Ovary (tissue), 9 donors: ENCODE data around the gene ZNF143. TPM values are rescaled to one million over a fixed set of nuclear protein-coding genes. Genes with fewer than 3 reads are reported as not detected.

Experiments
- DNase-seq, 5 donors: peaks; one replicate each; pipeline ENCODE4 v3.0.0-alpha.2; 2019 to 2020
- H3K27ac ChIP-seq, 2 donors: fragments of 200-600 bp; one replicate each; pipeline versions ENCODE4 v1.5.1 to v1.8.0; 2019 to 2022
- H3K27me3 ChIP-seq: fragments of 200-600 bp; one replicate; pipeline ENCODE4 v1.8.0; 2022
- H3K36me3 ChIP-seq: fragments of 200-600 bp; sonication (generic); one replicate; pipeline ENCODE4 v1.5.1; 2019
- H3K4me1 ChIP-seq: one replicate; pipeline ENCODE4 v1.8.1; 2013; ENCODE audit warnings: mild to moderate bottlenecking, moderate library complexity; ENCODE audit not compliant: insufficient read depth
- H3K4me3 ChIP-seq: fragments of 200-600 bp; sonication (generic); one replicate; pipeline ENCODE4 v1.5.1; 2017
- H3K9me3 ChIP-seq, 2 donors: fragments of 200-600 bp in 1 of 2; sonication (generic) in 1 of 2; one replicate each; pipeline versions ENCODE4 v1.5.1 to v1.8.1; 2013 to 2019; ENCODE audit warnings: mild to moderate bottlenecking in 1 of 2, moderate library complexity in 1 of 2
- CTCF ChIP-seq, 3 donors: fragments of 450-650 bp in 2 of 3; fragments of 200-600 bp in 1 of 3; IDR thresholded peaks; one replicate each; pipeline versions ENCODE4 v1.5.1 to v1.8.0; 2016 to 2022; ENCODE audit warnings: antibody characterized with exemption in 3 of 3, mild to moderate bottlenecking in 1 of 3
- EP300 ChIP-seq: sonication (generic); formaldehyde crosslinking; IDR thresholded peaks from one replicate; pipeline ENCODE4 v1.6.1; 2017; ENCODE audit warnings: antibody characterized with exemption
- POLR2A ChIP-seq: fragments of 450-650 bp; IDR thresholded peaks from one replicate; pipeline ENCODE4 v1.6.1; 2017; ENCODE audit warnings: antibody characterized with exemption, mild to moderate bottlenecking, moderate library complexity
- WGBS, 3 donors: extraction: QIAGEN DNeasy Blood & Tissue Kit in 1 of 3; methylation state at CpG; one replicate each; pipeline versions ENCODE4 v1.1.5 to v1.1.7; 2013 to 2017; 5-methylcytosine and 5-hydroxymethylcytosine counted together
- intact Hi-C, 4 donors: fragments of 100-400 bp; cut with DNase I; formaldehyde crosslinking; loops; one replicate each; pipeline versions ENCODE4 v1.11.0 to v1.15.1; 2022 to 2023
- polyA plus RNA-seq, 2 donors: library from polyadenylated mRNA; stranded (reverse); fragments of 200-250 nt in 1 of 2; fragments of 350-450 nt in 1 of 2; fragmentation: Illumina TruSeq in 1 of 2; extraction: RNeasy Lipid Tissue Mini Kit (QIAGEN cat#74804) in 1 of 2; gene quantifications; one replicate each; pipeline ENCODE4 v1.2.3, GENCODE V29; 2013 to 2014
- total RNA-seq, 7 donors: library from RNA; depleted of rRNA in 2 of 7; stranded (reverse); fragments of >200 nt in 2 of 7; fragmentation: NEBNext Ultra II Directional in 3 of 7; extraction: Animal tissue kit (Norgen Biotek cat#: 25700) in 3 of 7; gene quantifications; one replicate each; pipeline versions ENCODE4 v1.1.0 to v1.2.4, GENCODE V29; 2016 to 2023
- donor health status: DM: no; HTN: no; CAD: no; lungs with moderate emphysema.
- donor health status: DM: no; HTN: no; CAD: no.
- donor health status: Bipolar disorder and iron deficiency.
- donor health status: DM: yes; HTN: yes; CAD: no.
- donor health status: DM: no; HTN: no; CAD: no.
- donor health status: DM: yes; HTN: yes; CAD: no.

ZNF143 gene
- total and polyA plus RNA-seq, 9 donors, result 12.6 to 48.7 (median 23.2) TPM

DNA sequence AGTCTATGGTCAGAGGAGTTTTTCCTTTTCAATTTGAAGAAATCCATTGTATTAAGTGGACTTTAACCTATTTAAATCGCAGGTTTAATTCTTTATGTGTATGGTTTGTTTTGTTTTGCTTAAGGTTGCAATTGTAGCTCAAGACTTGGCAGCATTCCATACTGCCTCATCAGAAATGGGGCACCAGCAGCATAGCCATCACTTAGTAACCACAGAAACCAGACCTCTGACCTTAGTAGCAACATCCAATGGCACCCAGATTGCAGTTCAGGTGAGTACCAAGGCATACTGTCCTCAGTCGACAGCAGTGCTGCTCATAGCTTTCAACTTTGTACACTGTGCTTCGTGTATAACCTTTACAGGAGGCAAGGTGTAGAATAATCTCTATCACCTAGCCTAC, 64.3 kb downstream of the ZNF143 start:
- peaks cover 2% of the 10 kb centered on the region for H3K4me1 ChIP-seq
- no peak overlapping the region for H3K4me3 ChIP-seq
- H3K27me3 ChIP-seq, result no peaks in the 10 kb centered on the region
- DNase-seq, result no peak
- intact Hi-C loops, result no loop called here
- no peaks in the 10 kb centered on the region for H3K9me3 ChIP-seq
- H3K36me3 ChIP-seq, result no peaks in the 10 kb centered on the region
- WGBS, 3 donors, result 94 to 96% (median 94%) methylated on average over 3 of the region's 3 CpGs
- H3K27ac ChIP-seq, result no peak overlapping the region
- no peak for TF ChIP-seq CTCF (IDR thresholded peaks at IDR 0.05)
- no peak for TF ChIP-seq POLR2A
- no peak for TF ChIP-seq EP300

- H3K4me1 ChIP-seq, result peaks cover 2% of the 10 kb centered on the region
- H3K9me3 ChIP-seq, result no peaks in the 10 kb centered on the region
- peak in 1 of 5 donors; percentile 26 for DNase-seq
These were observed 66.8 kb downstream of the ZNF143 start for GRCh38 chr11:9527481-9528135.

GRCh38 chr11:9528136-9528501, 67.3 kb downstream of the ZNF143 start:
- H3K36me3 ChIP-seq, result no peaks in the 10 kb centered on the region
- intact Hi-C loops, result no loop called here
- DNase-seq, result no peak
- H3K27me3 ChIP-seq, result no peaks in the 10 kb centered on the region
- TF ChIP-seq CTCF (IDR thresholded peaks at IDR 0.05), result no peak
- TF ChIP-seq POLR2A, result no peak
- no peak for TF ChIP-seq EP300
- H3K4me3 ChIP-seq, result no peak overlapping the region
- peaks cover 2% of the 10 kb centered on the region for H3K4me1 ChIP-seq
- WGBS, 3 donors, result 58 to 67% (median 58%) methylated on average over 1 of the region's 1 CpG
- peak overlapping the region in 1 of 2 donors; percentile 17 for H3K27ac ChIP-seq
- H3K9me3 ChIP-seq, result no peaks in the 10 kb centered on the region

More at GRCh38 chr11:9527481-9528135, 66.8 kb downstream of the ZNF143 start:
- peak overlapping the region in 1 of 2 donors; percentile 17 for H3K27ac ChIP-seq
- no peak overlapping the region for H3K4me3 ChIP-seq
- TF ChIP-seq CTCF (IDR thresholded peaks at IDR 0.05) (no peak), EP300 (no peak), POLR2A (no peak)
- H3K27me3 ChIP-seq, result no peaks in the 10 kb centered on the region
- no peaks in the 10 kb centered on the region for H3K36me3 ChIP-seq
- intact Hi-C loops, result no loop called here
- 15 to 24% (median 20%) methylated on average over 8 of the region's 8 CpGs for WGBS, 3 donors

DNA sequence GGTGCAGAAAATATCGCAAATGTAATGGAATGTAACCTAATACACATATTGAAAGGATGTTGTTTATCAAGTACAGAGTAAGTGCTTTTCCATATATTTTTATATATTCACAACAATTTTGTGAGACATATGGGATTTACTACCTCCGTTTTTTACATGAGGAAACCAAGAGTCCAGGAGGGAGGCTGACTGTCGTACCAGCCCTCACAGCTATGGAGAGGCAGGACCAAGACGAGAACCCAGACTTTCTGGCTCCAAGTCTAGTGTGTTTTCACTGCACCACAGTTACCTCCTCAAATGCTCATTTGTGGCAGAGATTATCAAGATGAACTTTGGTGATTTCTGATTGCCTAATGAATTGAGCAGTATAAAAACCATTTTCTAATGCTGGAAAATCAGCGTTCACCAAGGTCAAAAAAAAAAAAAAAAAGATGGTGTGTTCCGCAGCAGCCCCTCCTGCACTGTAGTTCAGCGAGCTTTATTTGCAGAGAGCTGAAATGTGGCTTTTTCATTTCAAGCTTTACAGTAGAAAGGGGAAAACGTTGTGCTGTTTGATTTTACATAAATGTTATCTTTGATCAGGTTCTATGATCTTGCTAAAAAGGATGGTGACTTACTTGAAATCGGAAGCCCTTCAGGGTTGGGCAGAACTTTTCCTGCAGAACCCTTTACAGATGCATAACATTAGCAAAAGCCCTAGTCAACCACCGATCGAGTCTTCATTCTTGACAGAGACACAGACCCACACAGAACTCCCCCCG, 67.9 kb downstream of the ZNF143 start:
- DNase-seq, result no peak
- TF ChIP-seq POLR2A (no peak), CTCF (IDR thresholded peaks at IDR 0.05) (no peak), EP300 (no peak)
- intact Hi-C loops, result no loop called here
- Histone ChIP-seq H3K36me3 (no peaks in the 10 kb centered on the region), H3K4me1 (peaks cover 2% of the 10 kb centered on the region), H3K27me3 (no peaks in the 10 kb centered on the region), H3K9me3 (no peaks in the 10 kb centered on the region), H3K27ac (no peak overlapping the region), H3K4me3 (no peak overlapping the region)
- 65 to 81% (median 79%) methylated on average over 12 of the region's 12 CpGs for WGBS, 3 donors
